HEK293T (cell line): ENCODE data around the gene GALE.

Experiments used
- ARNT ChIP-seq: fragments of 450-650 bp; IDR thresholded peaks from 2 replicates; pipeline ENCODE4 v1.6.1; 2017; ENCODE audit warnings: mild to moderate bottlenecking
- BHLHE40 ChIP-seq: fragments of 450-650 bp; IDR thresholded peaks from 2 replicates; pipeline ENCODE4 v1.6.1; 2016; ENCODE audit warnings: mild to moderate bottlenecking, moderate library complexity, borderline replicate concordance
- FOXM1 ChIP-seq: fragments of 450-650 bp; IDR thresholded peaks from 2 replicates; pipeline ENCODE4 v1.6.1; 2017; ENCODE audit warnings: mild to moderate bottlenecking, borderline replicate concordance
- HDGF ChIP-seq: fragments of 450-650 bp; IDR thresholded peaks from 2 replicates; pipeline ENCODE4 v1.6.1; 2017; ENCODE audit warnings: antibody characterized with exemption, borderline replicate concordance
- L3MBTL2 ChIP-seq: fragments of 450-650 bp; conservative IDR thresholded peaks from 2 replicates; pipeline ENCODE4 v1.6.1; 2016; ENCODE audit warnings: mild to moderate bottlenecking
- ZNF384 ChIP-seq: fragments of 450-650 bp; IDR thresholded peaks from 2 replicates; pipeline ENCODE4 v1.6.1; 2016

- no peak for TF ChIP-seq ZNF384
- no peak for TF ChIP-seq FOXM1
- no peak for TF ChIP-seq BHLHE40
- TF ChIP-seq ARNT: no peak
- TF ChIP-seq L3MBTL2: no peak
- TF ChIP-seq HDGF: no peak
Measured at GRCh38 chr1:23797478-23798448, 2.8 kb downstream of the GALE start.
